ACC112 (cell line): ENCODE results near the gene GPC6.
A peak's percentile ranks its signal among the peaks of the same experiment; 100 is the strongest.

ENCODE experiments used
- H2AFZ ChIP-seq: fragments of 200-600 bp; sonication (generic); one replicate; pipeline ENCODE4 v1.6.0; 2017; ENCODE audit warnings: antibody characterized with exemption, low read length; ENCODE audit not compliant: unreplicated experiment
- H3K27ac ChIP-seq: fragments of 200-600 bp; sonication (generic); 2 replicates; pipeline ENCODE4 v1.5.1; 2014; ENCODE audit warnings: low read depth, mild to moderate bottlenecking, antibody characterized with exemption, low read length, moderate library complexity
- H3K27me3 ChIP-seq: fragments of 200-600 bp; sonication (generic); 2 replicates; pipeline ENCODE4 v1.6.1; 2014; ENCODE audit warnings: mild to moderate bottlenecking, antibody characterized with exemption, low read length, moderate library complexity, mixed read lengths; ENCODE audit not compliant: insufficient read depth
- H3K36me3 ChIP-seq: fragments of 200-600 bp; sonication (generic); 2 replicates; pipeline ENCODE4 v1.6.1; 2016; ENCODE audit warnings: mild to moderate bottlenecking, antibody characterized with exemption, low read length, moderate library complexity, mixed read lengths; ENCODE audit not compliant: insufficient read depth
- H3K4me1 ChIP-seq: fragments of 200-600 bp; sonication (generic); one replicate; pipeline ENCODE4 v1.6.1; 2016; ENCODE audit warnings: low read length, mixed read lengths; ENCODE audit not compliant: insufficient read depth, unreplicated experiment, control insufficient read depth
- H3K4me3 ChIP-seq: fragments of 200-600 bp; sonication (generic); 2 replicates; pipeline ENCODE4 v1.5.1; 2014; ENCODE audit warnings: mild to moderate bottlenecking, low read depth, low read length
- H3K79me2 ChIP-seq: fragments of 200-600 bp; sonication (generic); one replicate; pipeline ENCODE4 v1.6.0; 2016; ENCODE audit warnings: low read length; ENCODE audit not compliant: control insufficient read depth, unreplicated experiment, insufficient read depth

GPC6 gene

GRCh38 chr13:93769101-93769500, 542.5 kb downstream of the GPC6 start:
- Histone ChIP-seq H3K79me2 (no peaks in the 10 kb centered on the region), H2AFZ (no peak overlapping the region), H3K27me3 (no peaks in the 10 kb centered on the region), H3K27ac (no peak overlapping the region), H3K4me1 (peaks cover 7% of the 10 kb centered on the region), H3K36me3 (no peaks in the 10 kb centered on the region), H3K4me3 (no peak overlapping the region)

- no peak overlapping the region for H3K4me3 ChIP-seq
- H3K27ac ChIP-seq, result no peak overlapping the region
- no peaks in the 10 kb centered on the region for H3K36me3 ChIP-seq
- H3K27me3 ChIP-seq, result no peaks in the 10 kb centered on the region
- no peak overlapping the region for H2AFZ ChIP-seq
- H3K4me1 ChIP-seq, result peaks cover 11% of the 10 kb centered on the region
- H3K79me2 ChIP-seq, result no peaks in the 10 kb centered on the region
Observed at GRCh38 chr13:93769607-93770006, 543.0 kb downstream of the GPC6 start.

GRCh38 chr13:93771227-93771626, 544.6 kb downstream of the GPC6 start:
- Histone ChIP-seq H3K4me3 (no peak overlapping the region), H3K4me1 (peaks cover 24% of the 10 kb centered on the region), H3K27ac (no peak overlapping the region), H2AFZ (no peak overlapping the region), H3K36me3 (no peaks in the 10 kb centered on the region), H3K79me2 (no peaks in the 10 kb centered on the region), H3K27me3 (no peaks in the 10 kb centered on the region)

GRCh38 chr13:93771782-93772181, 545.2 kb downstream of the GPC6 start:
- H3K27ac ChIP-seq, result no peak overlapping the region
- no peak overlapping the region for H3K4me3 ChIP-seq
- H3K27me3 ChIP-seq, result no peaks in the 10 kb centered on the region
- H2AFZ ChIP-seq, result no peak overlapping the region
- no peaks in the 10 kb centered on the region for H3K79me2 ChIP-seq
- no peaks in the 10 kb centered on the region for H3K36me3 ChIP-seq
- peaks cover 30% of the 10 kb centered on the region for H3K4me1 ChIP-seq

- H3K27me3 ChIP-seq, result no peaks in the 10 kb centered on the region
- no peak overlapping the region for H2AFZ ChIP-seq
- H3K36me3 ChIP-seq, result no peaks in the 10 kb centered on the region
- H3K4me3 ChIP-seq, result no peak overlapping the region
- H3K4me1 ChIP-seq, result peaks cover 36% of the 10 kb centered on the region
- H3K79me2 ChIP-seq, result no peaks in the 10 kb centered on the region
- H3K27ac ChIP-seq, result no peak overlapping the region
Observed at GRCh38 chr13:93774506-93774905, 547.9 kb downstream of the GPC6 start.

- Histone ChIP-seq H3K4me3 (peak overlapping the region; percentile 50; the same call in 1 of the 2 replicates), H3K79me2 (no peaks in the 10 kb centered on the region), H3K4me1 (peaks cover 36% of the 10 kb centered on the region), H2AFZ (peak overlapping the region; percentile 46), H3K27me3 (no peaks in the 10 kb centered on the region), H3K36me3 (no peaks in the 10 kb centered on the region), H3K27ac (peak overlapping the region; percentile 65; the same call in 1 of the 2 replicates)
Observed at GRCh38 chr13:93775027-93775426, 548.4 kb downstream of the GPC6 start.

- Histone ChIP-seq H3K4me3 (peak overlapping the region; percentile 50), H3K4me1 (peaks cover 36% of the 10 kb centered on the region), H3K27me3 (no peaks in the 10 kb centered on the region), H2AFZ (peak overlapping the region; percentile 57), H3K79me2 (no peaks in the 10 kb centered on the region), H3K36me3 (no peaks in the 10 kb centered on the region), H3K27ac (peak overlapping the region; percentile 65)
Observed at GRCh38 chr13:93775507-93776108, 549.0 kb downstream of the GPC6 start.

- Histone ChIP-seq H3K79me2 (no peaks in the 10 kb centered on the region), H3K36me3 (no peaks in the 10 kb centered on the region), H2AFZ (no peak overlapping the region), H3K4me1 (peaks cover 30% of the 10 kb centered on the region), H3K4me3 (no peak overlapping the region), H3K27ac (peak overlapping the region; percentile 65; the same call in 1 of the 2 replicates), H3K27me3 (no peaks in the 10 kb centered on the region)
Observed at GRCh38 chr13:93776936-93777335, 550.3 kb downstream of the GPC6 start.

GRCh38 chr13:93777504-93777903, 550.9 kb downstream of the GPC6 start:
- Histone ChIP-seq H2AFZ (no peak overlapping the region), H3K79me2 (no peaks in the 10 kb centered on the region), H3K27ac (no peak overlapping the region), H3K4me3 (no peak overlapping the region), H3K4me1 (peaks cover 29% of the 10 kb centered on the region), H3K36me3 (no peaks in the 10 kb centered on the region), H3K27me3 (no peaks in the 10 kb centered on the region)

GRCh38 chr13:93778548-93778947, 551.9 kb downstream of the GPC6 start:
- H3K4me1 ChIP-seq, result peaks cover 29% of the 10 kb centered on the region
- no peak overlapping the region for H3K4me3 ChIP-seq
- no peaks in the 10 kb centered on the region for H3K36me3 ChIP-seq
- no peak overlapping the region for H3K27ac ChIP-seq
- H2AFZ ChIP-seq, result no peak overlapping the region
- no peaks in the 10 kb centered on the region for H3K79me2 ChIP-seq
- no peaks in the 10 kb centered on the region for H3K27me3 ChIP-seq

- Histone ChIP-seq H3K36me3 (no peaks in the 10 kb centered on the region), H3K4me1 (no peaks in the 10 kb centered on the region), H3K4me3 (no peak overlapping the region), H3K27ac (no peak overlapping the region), H2AFZ (no peak overlapping the region), H3K79me2 (no peaks in the 10 kb centered on the region), H3K27me3 (no peaks in the 10 kb centered on the region)
Observed at GRCh38 chr13:93784191-93784590, 557.6 kb downstream of the GPC6 start.
